HepG2 (cell line): ENCODE results near the gene PTPRN.

ENCODE experiments used
- KDM5A ChIP-seq: fragments of 200-600 bp; sonication (generic); IDR thresholded peaks from 2 replicates; pipeline ENCODE4 v1.7.0; 2018; ENCODE audit warnings: antibody characterized with exemption, mild to moderate bottlenecking, low read length, borderline replicate concordance
- MED13 ChIP-seq: sonication (generic); formaldehyde crosslinking; IDR thresholded peaks from 2 replicates; pipeline ENCODE4 v1.5.0; 2020; ENCODE audit warnings: missing genetic modification reagents
- TF ChIP-seq, protein P1 (sequence below): sonication (generic); formaldehyde crosslinking; IDR thresholded peaks from 2 replicates; pipeline ENCODE4 v1.4.0; 2020; ENCODE audit warnings: low read depth, mild to moderate bottlenecking, missing genetic modification reagents

DNA sequence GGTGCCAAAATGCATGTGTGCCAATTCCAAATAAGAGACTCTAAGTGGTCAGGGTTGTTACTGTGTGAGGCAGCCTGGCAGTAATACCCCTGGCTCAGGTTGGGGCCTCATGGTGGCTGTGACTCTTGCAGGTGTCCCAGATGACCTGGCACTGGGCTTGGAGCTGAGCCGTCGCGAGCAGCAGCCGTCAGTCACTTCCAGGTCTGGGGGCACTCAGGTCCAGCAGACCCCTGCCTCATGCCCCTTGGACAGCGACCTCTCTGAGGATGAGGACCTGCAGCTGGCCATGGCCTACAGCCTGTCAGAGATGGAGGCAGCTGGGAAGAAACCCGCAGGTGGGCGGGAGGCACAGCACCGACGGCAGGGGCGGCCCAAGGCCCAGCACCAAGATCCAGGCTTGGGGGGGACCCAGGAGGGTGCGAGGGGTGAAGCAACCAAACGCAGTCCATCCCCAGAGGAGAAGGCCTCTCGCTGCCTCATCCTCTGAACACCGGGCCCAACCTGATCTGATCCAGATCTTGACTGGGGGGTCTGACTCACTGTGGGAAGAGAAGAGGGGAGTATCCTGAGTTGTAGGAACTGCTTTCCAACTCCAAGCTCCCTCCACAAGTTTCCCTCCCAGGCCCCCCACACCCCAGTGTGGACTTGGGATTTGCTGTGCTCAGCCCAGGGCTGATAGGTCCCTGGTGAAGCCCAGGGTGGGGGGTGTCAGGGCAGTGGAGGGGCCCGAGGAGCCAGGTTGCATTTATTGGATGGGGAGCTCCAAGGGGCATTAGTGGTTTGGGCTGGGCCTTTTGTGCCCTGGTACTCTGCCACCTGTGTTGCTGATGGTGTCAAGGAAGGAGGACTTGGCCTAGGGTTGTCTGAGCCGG lies 24.5 kb downstream of the PTPRN start:
- TF ChIP-seq MED13 (CRISPR knock-in tag) (no peak), KDM5A (no peak)
- TF ChIP-seq, protein P1, sequence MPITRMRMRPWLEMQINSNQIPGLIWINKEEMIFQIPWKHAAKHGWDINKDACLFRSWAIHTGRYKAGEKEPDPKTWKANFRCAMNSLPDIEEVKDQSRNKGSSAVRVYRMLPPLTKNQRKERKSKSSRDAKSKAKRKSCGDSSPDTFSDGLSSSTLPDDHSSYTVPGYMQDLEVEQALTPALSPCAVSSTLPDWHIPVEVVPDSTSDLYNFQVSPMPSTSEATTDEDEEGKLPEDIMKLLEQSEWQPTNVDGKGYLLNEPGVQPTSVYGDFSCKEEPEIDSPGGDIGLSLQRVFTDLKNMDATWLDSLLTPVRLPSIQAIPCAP (CRISPR knock-in tag), result no peak
